NCI-H1436 (cell line): Measurements from ENCODE around the gene CYB5R3.
A peak's percentile ranks its signal among the peaks of the same experiment; 100 is the strongest.
"Not testable (repeated sequence)": the region's sequence is repeated elsewhere in the genome, so short reads cannot be mapped to it uniquely, and the experiment has no call there.

Experiments used
- DNase-seq: peaks from one replicate; lab custom pipeline; 2025; lab: John Stamatoyannopoulos, UW

The CYB5R3 gene

GRCh38 chr22:42678894-42679293, 29.7 kb upstream of the CYB5R3 start:
- no peak for DNase-seq

GRCh38 chr22:42677936-42678335, 28.7 kb upstream of the CYB5R3 start:
- not testable (repeated sequence) for DNase-seq

GRCh38 chr22:42676059-42676607, 26.9 kb upstream of the CYB5R3 start:
- no peak for DNase-seq

- DNase-seq = no peak
These were observed 24.8 kb upstream of the CYB5R3 start for GRCh38 chr22:42673898-42674401.

GRCh38 chr22:42673071-42673470, 23.9 kb upstream of the CYB5R3 start:
- not testable (repeated sequence) for DNase-seq

GRCh38 chr22:42670921-42671709, 21.9 kb upstream of the CYB5R3 start:
- no peak for DNase-seq

- no peak for DNase-seq
These were observed 20.9 kb upstream of the CYB5R3 start for GRCh38 chr22:42670046-42670445.

- not testable (repeated sequence) for DNase-seq
These were observed 17.2 kb upstream of the CYB5R3 start for GRCh38 chr22:42666393-42666792.

GRCh38 chr22:42664976-42665831, 16.0 kb upstream of the CYB5R3 start:
- DNase-seq = no peak

GRCh38 chr22:42661985-42662831, 13.0 kb upstream of the CYB5R3 start:
- peak; percentile 72 for DNase-seq

GRCh38 chr22:42656578-42656977, 7.4 kb upstream of the CYB5R3 start:
- no peak for DNase-seq

GRCh38 chr22:42655693-42656092, 6.5 kb upstream of the CYB5R3 start:
- DNase-seq = peak; percentile 80

GRCh38 chr22:42654436-42655073, 5.4 kb upstream of the CYB5R3 start:
- DNase-seq = no peak

- no peak for DNase-seq
These were observed 4.8 kb upstream of the CYB5R3 start for GRCh38 chr22:42653999-42654398.

- DNase-seq = no peak
These were observed 1.9 kb upstream of the CYB5R3 start for GRCh38 chr22:42651134-42651533.

GRCh38 chr22:42648368-42649245, 585 bp downstream of the CYB5R3 start:
- no peak for DNase-seq

GRCh38 chr22:42648017-42648367, 1.2 kb downstream of the CYB5R3 start:
- no peak for DNase-seq

GRCh38 chr22:42646569-42647525, 2.3 kb downstream of the CYB5R3 start:
- no peak for DNase-seq

GRCh38 chr22:42645938-42646568, 3.1 kb downstream of the CYB5R3 start:
- DNase-seq = no peak
